ENCODE results near the gene ADAMTS6. TPM values are rescaled to one million over a fixed set of nuclear protein-coding genes. Genes with fewer than 3 reads are reported as not detected.

The ADAMTS6 gene
- total and polyA plus RNA-seq, 2 experiments from 2014 or later, result 0.78 to 2.0 TPM

DNA sequence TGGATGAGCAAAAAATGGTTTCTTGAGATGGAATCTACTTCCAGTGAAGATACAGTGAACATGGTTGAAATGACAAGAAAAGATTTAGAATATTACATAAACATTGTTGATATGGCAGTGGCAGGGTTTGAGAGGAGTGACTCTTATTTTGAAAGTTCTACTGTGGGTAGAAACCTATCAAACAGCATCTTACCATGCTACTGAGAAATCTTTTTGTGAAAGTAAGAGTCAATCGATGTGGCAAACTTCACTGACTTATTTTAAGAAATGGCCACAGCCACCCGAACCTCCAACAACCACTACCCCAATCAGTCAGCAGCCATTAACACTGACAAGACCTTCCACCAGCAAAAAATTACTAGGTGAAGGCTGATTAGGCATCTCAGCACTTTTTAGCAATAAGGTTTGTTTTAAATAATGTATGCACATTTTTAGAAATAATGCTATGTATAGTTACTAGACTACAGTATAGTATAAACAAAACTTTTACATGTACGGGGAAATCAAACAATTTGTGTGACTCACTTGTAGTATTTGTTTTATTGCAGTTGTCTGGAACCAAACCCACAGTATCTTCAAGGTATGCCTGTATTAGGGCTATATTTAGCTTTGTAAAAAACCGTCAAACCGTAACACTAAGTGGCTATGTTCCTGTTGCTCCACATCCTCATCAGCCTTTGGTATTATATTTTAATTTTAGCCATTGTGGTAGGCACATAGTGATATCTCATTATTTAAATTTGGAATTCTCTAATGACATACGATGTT is 30.6 kb upstream of the ADAMTS6 start:
- no peaks in the 10 kb centered on the region; the same call in 1 of the 2 replicates for H3K36me3 ChIP-seq (ENCODE audit: insufficient read depth)
- ATAC-seq (no peak), DNase-seq (ENCODE audit: low spot score) (no peak)
- H3K79me2 ChIP-seq (replicated peaks; ENCODE audit: insufficient read depth), result no peaks in the 10 kb centered on the region
- no peak overlapping the region for H3K4me3 Mint-ChIP-seq
- H3K27ac Mint-ChIP-seq, result no peak overlapping the region
- H4K20me1 ChIP-seq (replicated peaks; ENCODE audit: insufficient read depth), result no peaks in the 10 kb centered on the region
- no peak overlapping the region for H3K4me2 ChIP-seq
- TF ChIP-seq, protein P1, sequence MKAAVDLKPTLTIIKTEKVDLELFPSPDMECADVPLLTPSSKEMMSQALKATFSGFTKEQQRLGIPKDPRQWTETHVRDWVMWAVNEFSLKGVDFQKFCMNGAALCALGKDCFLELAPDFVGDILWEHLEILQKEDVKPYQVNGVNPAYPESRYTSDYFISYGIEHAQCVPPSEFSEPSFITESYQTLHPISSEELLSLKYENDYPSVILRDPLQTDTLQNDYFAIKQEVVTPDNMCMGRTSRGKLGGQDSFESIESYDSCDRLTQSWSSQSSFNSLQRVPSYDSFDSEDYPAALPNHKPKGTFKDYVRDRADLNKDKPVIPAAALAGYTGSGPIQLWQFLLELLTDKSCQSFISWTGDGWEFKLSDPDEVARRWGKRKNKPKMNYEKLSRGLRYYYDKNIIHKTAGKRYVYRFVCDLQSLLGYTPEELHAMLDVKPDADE (IDR thresholded peaks at IDR 0.05), result no peak
- TF ChIP-seq NANOG (IDR thresholded peaks at IDR 0.05; ENCODE audit: borderline replicate concordance), result no peak
- H3K27me3 Mint-ChIP-seq (ENCODE audit: insufficient read depth, low read depth, poor library complexity), result no peaks in the 10 kb centered on the region
- no peaks in the 10 kb centered on the region for H3K4me1 ChIP-seq (ENCODE audit: insufficient read depth)
- no peak overlapping the region for H3K27ac ChIP-seq (ENCODE audit: low read depth)
- H3K9me2 ChIP-seq (ENCODE audit: insufficient read depth), result no peaks in the 10 kb centered on the region
- no peaks in the 10 kb centered on the region for H3K27me3 ChIP-seq (ENCODE audit: insufficient read depth)
- no peaks in the 10 kb centered on the region for H3F3A ChIP-seq (replicated peaks; ENCODE audit: low read depth)
- H3K36me3 Mint-ChIP-seq (ENCODE audit: low read depth), result no peaks in the 10 kb centered on the region; the same call in 2 of the 3 replicates
- no peak overlapping the region for H3K4me3 ChIP-seq
- H3K4me1 Mint-ChIP-seq, result no peaks in the 10 kb centered on the region
- no peak overlapping the region for H2AFZ ChIP-seq
- no peaks in the 10 kb centered on the region for H3K9me3 Mint-ChIP-seq

DNA sequence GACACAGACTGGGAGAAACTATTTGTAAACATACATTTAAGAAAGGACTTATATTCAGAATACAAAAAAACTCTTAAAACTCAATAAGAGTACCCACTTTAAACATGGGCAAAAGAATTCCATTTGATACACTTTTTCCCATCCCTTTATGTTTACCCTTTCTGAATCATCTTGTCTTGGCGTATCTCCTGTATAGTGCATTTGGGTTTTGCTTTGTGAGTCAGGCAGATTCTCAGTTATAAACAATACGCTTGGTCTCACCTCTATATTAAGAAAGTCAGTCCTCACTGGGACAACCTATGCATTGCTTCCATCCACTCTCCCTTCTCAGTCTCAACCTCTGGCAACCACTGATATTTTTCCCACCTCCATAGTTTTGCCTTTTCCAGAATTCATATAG is 27.3 kb upstream of the ADAMTS6 start:
- Histone ChIP-seq H3K36me3 (ENCODE audit: insufficient read depth) (no peaks in the 10 kb centered on the region), H3K4me1 (ENCODE audit: insufficient read depth) (no peaks in the 10 kb centered on the region), H3K9me2 (ENCODE audit: insufficient read depth) (no peaks in the 10 kb centered on the region), H3K79me2 (replicated peaks; ENCODE audit: insufficient read depth) (no peaks in the 10 kb centered on the region), H3F3A (replicated peaks; ENCODE audit: low read depth) (no peaks in the 10 kb centered on the region), H4K20me1 (replicated peaks; ENCODE audit: insufficient read depth) (no peaks in the 10 kb centered on the region), H3K4me3 (no peak overlapping the region), H2AFZ (no peak overlapping the region), H3K27ac (ENCODE audit: low read depth) (no peak overlapping the region), H3K4me2 (no peak overlapping the region), H3K27me3 (ENCODE audit: insufficient read depth) (no peaks in the 10 kb centered on the region)
- H3K27ac Mint-ChIP-seq, result no peak overlapping the region
- no peaks in the 10 kb centered on the region for H3K27me3 Mint-ChIP-seq (ENCODE audit: insufficient read depth, low read depth, poor library complexity)
- H3K9me3 Mint-ChIP-seq, result no peaks in the 10 kb centered on the region
- ATAC-seq (no peak), DNase-seq (ENCODE audit: low spot score) (no peak)
- no peak overlapping the region for H3K4me3 Mint-ChIP-seq
- H3K36me3 Mint-ChIP-seq (ENCODE audit: low read depth), result no peaks in the 10 kb centered on the region
- H3K4me1 Mint-ChIP-seq, result no peaks in the 10 kb centered on the region
- TF ChIP-seq POLR2AphosphoS5 (IDR thresholded peaks at IDR 0.05; ENCODE audit: low read depth) (no peak), NANOG (IDR thresholded peaks at IDR 0.05; ENCODE audit: borderline replicate concordance) (no peak), EZH2 (IDR thresholded peaks at IDR 0.05; ENCODE audit: low read depth, unreplicated experiment) (no peak), ZNF331 (CRISPR knock-in tag; IDR thresholded peaks at IDR 0.05; ENCODE audit: low read depth) (no peak), JUNB (IDR thresholded peaks at IDR 0.05; ENCODE audit: unreplicated experiment) (no peak), STAT1 (IDR thresholded peaks at IDR 0.05; ENCODE audit: unreplicated experiment) (no peak)
- TF ChIP-seq, protein P2, sequence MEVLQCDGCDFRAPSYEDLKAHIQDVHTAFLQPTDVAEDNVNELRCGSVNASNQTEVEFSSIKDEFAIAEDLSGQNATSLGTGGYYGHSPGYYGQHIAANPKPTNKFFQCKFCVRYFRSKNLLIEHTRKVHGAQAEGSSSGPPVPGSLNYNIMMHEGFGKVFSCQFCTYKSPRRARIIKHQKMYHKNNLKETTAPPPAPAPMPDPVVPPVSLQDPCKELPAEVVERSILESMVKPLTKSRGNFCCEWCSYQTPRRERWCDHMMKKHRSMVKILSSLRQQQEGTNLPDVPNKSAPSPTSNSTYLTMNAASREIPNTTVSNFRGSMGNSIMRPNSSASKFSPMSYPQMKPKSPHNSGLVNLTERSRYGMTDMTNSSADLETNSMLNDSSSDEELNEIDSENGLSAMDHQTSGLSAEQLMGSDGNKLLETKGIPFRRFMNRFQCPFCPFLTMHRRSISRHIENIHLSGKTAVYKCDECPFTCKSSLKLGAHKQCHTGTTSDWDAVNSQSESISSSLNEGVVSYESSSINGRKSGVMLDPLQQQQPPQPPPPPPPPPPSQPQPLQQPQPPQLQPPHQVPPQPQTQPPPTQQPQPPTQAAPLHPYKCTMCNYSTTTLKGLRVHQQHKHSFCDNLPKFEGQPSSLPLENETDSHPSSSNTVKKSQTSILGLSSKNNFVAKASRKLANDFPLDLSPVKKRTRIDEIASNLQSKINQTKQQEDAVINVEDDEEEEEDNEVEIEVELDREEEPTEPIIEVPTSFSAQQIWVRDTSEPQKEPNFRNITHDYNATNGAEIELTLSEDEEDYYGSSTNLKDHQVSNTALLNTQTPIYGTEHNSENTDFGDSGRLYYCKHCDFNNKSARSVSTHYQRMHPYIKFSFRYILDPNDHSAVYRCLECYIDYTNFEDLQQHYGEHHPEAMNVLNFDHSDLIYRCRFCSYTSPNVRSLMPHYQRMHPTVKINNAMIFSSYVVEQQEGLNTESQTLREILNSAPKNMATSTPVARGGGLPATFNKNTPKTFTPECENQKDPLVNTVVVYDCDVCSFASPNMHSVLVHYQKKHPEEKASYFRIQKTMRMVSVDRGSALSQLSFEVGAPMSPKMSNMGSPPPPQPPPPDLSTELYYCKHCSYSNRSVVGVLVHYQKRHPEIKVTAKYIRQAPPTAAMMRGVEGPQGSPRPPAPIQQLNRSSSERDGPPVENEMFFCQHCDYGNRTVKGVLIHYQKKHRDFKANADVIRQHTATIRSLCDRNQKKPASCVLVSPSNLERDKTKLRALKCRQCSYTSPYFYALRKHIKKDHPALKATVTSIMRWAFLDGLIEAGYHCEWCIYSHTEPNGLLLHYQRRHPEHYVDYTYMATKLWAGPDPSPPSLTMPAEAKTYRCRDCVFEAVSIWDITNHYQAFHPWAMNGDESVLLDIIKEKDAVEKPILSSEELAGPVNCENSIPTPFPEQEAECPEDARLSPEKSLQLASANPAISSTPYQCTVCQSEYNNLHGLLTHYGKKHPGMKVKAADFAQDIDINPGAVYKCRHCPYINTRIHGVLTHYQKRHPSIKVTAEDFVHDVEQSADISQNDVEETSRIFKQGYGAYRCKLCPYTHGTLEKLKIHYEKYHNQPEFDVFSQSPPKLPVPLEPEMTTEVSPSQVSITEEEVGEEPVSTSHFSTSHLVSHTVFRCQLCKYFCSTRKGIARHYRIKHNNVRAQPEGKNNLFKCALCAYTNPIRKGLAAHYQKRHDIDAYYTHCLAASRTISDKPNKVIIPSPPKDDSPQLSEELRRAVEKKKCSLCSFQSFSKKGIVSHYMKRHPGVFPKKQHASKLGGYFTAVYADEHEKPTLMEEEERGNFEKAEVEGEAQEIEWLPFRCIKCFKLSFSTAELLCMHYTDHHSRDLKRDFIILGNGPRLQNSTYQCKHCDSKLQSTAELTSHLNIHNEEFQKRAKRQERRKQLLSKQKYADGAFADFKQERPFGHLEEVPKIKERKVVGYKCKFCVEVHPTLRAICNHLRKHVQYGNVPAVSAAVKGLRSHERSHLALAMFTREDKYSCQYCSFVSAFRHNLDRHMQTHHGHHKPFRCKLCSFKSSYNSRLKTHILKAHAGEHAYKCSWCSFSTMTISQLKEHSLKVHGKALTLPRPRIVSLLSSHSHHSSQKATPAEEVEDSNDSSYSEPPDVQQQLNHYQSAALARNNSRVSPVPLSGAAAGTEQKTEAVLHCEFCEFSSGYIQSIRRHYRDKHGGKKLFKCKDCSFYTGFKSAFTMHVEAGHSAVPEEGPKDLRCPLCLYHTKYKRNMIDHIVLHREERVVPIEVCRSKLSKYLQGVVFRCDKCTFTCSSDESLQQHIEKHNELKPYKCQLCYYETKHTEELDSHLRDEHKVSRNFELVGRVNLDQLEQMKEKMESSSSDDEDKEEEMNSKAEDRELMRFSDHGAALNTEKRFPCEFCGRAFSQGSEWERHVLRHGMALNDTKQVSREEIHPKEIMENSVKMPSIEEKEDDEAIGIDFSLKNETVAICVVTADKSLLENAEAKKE (CRISPR knock-in tag; IDR thresholded peaks at IDR 0.05), result no peak
- TF ChIP-seq, protein P3, sequence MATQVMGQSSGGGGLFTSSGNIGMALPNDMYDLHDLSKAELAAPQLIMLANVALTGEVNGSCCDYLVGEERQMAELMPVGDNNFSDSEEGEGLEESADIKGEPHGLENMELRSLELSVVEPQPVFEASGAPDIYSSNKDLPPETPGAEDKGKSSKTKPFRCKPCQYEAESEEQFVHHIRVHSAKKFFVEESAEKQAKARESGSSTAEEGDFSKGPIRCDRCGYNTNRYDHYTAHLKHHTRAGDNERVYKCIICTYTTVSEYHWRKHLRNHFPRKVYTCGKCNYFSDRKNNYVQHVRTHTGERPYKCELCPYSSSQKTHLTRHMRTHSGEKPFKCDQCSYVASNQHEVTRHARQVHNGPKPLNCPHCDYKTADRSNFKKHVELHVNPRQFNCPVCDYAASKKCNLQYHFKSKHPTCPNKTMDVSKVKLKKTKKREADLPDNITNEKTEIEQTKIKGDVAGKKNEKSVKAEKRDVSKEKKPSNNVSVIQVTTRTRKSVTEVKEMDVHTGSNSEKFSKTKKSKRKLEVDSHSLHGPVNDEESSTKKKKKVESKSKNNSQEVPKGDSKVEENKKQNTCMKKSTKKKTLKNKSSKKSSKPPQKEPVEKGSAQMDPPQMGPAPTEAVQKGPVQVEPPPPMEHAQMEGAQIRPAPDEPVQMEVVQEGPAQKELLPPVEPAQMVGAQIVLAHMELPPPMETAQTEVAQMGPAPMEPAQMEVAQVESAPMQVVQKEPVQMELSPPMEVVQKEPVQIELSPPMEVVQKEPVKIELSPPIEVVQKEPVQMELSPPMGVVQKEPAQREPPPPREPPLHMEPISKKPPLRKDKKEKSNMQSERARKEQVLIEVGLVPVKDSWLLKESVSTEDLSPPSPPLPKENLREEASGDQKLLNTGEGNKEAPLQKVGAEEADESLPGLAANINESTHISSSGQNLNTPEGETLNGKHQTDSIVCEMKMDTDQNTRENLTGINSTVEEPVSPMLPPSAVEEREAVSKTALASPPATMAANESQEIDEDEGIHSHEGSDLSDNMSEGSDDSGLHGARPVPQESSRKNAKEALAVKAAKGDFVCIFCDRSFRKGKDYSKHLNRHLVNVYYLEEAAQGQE (IDR thresholded peaks at IDR 0.05; ENCODE audit: unreplicated experiment), result no peak

All from GM23338 (cell line).